GM19351 (cell line): ENCODE measurements around the gene NHLRC4.

ENCODE experiments used
- ATAC-seq: cut with Tn5 transposase; IDR thresholded peaks from one replicate; pipeline ENCODE4 v1.9.1; 2021; ENCODE audit warnings: mild to moderate bottlenecking, moderate library complexity; ENCODE audit not compliant: unreplicated experiment

The NHLRC4 gene

DNA sequence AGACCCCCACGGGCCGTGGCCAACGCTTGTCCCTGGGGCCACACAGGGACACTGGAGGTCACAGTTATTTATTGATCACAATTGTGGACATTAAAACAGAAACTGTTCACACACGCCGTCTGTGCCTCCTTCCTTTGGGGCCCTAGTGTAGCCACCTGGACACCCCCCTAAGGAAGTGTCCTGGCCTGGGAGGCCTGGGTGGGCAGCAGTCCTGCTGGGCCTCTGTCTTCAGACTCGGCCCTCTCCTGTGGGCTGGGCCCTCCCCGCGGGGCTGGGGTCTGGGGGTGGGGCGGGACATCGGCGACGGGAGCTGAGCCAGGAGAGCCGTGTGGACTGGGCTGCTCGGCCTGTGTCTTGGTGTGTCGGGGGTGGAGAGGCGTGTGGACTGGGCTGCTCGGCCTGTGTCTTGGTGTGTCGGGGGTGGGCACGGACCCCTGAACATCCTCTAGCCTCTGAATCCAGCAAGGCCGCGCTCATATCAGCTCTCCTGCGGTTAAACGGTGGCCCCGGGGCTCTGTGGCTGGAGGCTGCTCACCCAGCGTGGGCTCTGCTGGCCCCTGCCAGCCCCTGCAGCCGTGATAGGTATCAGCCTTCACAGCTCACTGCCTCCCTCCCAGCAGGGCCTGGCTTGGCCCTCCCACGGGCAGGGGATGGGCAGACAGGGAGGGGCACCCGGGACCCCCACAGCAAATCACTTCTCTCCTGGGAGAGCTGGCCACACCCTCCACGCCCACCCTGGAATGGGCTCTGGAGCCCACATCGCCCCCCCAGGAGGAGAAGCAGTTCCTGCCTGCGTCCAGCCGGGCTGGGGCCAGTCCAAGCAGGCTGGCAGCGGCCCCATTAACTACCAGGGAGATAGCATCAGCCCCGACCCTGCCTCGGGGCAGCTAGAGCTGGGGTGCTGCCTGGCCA is 1.1 kb upstream of the NHLRC4 start:
- no peak for ATAC-seq

DNA sequence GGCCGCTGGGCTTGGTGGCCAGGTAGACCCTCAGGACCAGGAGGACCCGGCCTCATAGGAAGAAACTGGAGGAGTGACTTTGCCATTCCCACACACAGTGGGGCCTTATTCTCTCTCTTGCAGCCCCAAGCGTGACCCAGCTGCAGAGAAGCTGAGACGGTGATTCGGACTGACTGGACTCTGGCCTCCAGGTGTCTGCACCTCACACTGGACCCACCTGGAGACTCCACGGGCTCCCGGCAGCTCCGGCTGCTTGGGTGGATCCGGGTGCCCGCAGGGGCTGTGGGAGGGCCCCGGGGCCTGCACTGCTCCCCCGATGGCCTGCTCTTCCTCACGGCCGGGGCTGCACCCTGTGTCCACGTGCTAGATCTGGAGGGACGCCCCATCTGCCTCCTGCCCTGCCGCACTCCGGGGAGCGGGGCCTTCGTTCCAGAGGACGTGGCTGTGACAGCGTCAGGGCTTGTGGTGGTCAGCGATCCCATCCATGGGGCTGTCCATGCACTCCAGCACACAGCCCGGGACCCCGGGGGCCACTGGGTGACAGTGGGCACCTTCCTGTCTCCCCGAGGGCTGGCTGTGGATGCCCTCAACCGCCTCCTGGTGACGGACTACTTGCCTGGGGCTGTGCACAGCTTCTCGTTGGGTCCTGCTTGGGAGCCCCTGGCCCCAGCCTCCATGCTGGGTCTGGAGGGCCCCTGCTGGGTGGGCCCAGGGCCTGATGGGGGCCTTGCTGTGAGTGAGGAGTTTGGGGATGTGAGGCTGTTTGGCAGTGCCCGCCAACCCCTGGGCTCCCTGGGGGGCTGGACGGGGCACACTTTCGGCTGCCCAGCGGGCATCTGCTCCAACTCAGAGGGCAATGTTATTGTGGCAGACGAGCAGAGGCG is 810 bp downstream of the NHLRC4 start:
- ATAC-seq, result no peak

DNA sequence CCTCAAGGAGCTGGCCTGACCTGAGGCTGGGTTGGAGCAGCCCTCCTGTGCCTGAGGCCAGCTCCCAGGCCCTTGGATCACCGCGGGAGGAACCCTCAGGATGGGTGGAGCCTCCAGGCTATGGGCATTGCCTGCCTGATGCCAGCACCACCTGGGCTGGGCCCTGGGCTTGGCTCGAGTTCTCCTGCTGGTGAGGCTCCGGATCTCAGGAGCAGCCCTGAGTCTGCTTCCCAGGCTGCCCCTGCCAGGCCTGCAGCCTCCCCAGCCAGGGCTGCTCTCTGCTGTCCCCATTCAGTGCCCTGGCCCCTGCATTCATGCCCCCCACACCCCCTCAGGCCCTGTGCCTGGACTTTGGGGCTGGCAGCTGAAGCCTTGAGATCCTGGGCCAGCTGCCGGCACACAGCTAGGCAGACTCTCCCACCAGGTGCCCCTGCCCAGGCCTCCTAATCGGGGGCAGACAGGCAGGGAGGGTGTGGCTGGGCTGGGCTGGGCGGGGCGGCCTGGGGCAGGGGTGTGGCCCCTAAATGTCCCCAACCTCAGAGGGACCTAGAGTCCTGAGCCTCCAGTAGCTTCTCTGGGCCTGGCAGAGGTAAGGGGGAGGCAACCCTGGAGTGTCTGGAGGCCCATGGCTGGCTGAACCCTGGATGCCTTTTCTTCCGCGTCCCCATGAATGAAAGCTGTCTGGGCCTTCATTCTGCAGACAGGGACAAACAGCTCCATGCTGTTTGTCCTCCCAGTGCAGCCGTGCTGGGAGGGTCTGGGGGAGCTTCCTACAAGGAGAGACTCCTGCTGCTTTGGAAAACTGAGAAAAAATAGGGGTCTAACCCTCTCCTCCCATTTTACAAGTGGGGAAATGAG is 1.8 kb downstream of the NHLRC4 start:
- no peak for ATAC-seq

DNA sequence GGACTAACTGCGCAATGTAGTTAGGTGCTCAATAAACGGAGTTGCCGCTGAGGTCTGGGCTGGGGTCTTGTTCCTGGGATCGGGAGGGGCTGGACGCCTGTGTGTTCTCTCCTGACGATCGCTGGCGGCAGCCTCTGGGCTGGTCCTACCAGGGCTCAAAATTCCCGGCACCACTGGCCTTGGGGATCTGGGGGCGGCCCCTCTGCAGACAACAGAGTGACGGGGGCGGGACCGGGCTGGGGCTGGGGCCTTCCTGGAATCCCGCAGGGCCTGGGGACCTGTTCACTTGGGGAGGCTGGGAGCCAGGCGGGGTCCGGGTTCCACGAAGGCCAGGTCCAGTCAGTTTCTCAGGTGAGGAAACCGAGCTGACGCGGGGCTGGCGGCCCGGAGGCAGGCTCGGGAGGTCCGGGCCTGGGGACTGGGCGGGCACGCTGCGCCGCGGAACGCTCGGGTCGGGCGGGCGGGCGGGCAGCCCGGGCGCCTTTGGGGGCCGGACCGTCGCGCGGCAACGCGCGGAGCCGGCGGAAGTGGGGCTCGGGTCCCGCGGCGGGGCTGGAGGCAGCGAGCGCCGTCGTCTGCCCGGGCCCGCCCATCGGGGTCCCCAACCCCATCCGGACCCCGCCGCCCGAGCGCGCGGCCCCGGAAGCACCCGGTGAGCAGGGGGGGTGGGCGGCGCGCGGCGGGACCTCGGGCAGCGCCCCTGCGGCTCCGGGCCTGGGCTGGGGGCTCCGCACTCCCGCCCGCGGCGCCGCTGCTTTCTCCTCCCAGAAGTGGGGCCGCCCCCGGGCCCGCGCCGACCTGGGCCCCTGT is 2.8 kb downstream of the NHLRC4 start, which contains the start of gene PIGQ:
Gene PIGQ (plus strand): TSS at position 524 of the 810 bp plus-strand sequence. CDS start 4,107 bp downstream, outside the sequence.
- peak; percentile 60 for ATAC-seq

DNA sequence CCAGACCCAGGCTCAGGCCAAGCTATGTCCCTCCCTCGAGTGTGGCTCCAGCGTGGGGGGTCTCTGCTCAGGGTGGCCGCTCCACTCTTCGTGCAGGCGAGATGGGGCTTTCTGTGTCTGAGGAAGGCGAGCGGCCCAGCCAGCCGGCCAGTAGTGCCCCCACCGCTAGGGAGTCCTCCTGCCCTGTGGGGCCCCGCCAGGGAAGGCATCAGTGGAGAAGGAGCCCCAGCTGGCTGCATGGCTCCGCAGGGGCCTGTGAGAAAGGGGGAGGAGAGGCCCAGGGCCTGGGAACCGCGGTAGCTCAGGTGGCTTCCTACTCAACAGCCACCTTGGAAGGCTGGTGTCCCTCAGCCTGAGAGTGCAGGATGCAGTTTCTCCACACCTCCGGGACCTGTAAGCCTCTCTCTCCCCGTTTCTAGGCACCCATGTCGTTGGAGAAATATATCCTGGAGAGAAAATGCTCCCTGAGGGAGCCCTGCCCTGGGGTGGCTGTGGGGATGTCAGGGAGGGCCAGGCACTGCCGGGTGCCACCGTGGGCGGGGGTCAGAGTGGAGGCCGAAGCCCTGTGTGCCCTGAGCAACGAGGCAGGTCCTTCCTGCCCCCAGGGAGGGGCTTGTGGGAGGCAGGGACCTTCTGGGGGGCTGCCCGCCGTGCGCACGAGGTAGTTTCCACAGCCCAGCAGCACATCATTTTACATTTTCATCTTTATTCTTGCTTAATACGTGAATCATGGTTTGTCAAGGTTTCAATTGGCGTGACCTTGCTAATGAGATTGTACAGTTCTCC is 6.3 kb downstream of the NHLRC4 start:
- no peak for ATAC-seq

DNA sequence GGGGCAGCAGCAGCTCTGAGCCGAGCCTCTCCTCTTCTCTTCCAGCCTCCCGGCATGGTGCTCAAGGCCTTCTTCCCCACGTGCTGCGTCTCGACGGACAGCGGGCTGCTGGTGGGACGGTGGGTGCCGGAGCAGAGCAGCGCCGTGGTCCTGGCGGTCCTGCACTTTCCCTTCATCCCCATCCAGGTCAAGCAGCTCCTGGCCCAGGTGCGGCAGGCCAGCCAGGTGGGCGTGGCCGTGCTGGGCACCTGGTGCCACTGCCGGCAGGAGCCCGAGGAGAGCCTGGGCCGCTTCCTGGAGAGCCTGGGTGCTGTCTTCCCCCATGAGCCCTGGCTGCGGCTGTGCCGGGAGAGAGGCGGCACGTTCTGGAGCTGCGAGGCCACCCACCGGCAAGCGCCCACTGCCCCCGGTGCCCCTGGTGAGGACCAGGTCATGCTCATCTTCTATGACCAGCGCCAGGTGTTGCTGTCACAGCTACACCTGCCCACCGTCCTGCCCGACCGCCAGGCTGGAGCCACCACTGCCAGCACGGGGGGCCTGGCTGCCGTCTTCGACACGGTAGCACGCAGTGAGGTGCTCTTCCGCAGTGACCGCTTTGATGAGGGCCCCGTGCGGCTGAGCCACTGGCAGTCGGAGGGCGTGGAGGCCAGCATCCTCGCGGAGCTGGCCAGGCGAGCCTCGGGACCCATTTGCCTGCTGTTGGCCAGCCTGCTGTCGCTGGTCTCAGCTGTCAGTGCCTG is 7.4 kb downstream of the NHLRC4 start:
- no peak for ATAC-seq

DNA sequence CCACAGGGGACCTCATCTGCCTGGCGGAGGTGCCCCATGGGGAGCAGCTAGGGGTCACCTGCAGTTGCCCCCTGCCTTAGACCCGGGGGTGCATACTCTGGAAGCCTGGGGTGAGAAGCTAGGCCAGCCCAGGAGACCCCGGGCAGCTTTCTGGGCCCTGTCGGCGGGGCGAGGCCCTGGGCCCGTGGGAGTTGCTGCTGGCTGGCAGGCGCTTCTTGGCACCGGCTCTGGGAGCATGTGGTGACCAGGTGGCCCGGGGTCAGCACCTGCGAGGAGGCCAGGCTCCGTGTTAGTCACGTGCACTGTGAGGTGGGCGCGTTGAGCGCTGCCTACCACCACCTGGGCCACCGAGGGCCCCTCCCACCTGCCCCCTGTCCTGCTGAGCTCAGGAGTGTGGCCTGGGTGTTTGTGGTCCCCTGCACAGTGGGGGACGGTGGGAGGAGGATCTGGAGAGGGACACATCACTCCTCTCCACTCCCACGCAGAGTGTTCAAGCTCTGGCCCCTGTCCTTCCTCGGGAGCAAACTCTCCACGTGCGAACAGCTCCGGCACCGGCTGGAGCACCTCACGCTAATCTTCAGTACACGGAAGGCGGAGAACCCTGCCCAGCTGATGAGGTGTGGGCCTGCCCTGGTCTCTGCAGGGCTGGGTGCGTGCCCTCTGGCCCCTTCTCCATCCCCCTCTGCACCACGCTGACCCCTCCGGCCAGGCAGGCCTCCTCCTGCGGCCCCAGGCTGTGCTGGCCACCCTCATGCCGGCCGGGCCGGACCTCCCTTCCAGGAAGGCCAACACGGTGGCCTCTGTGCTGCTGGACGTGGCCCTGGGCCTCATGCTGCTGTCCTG is 8.8 kb downstream of the NHLRC4 start:
- no peak for ATAC-seq

DNA sequence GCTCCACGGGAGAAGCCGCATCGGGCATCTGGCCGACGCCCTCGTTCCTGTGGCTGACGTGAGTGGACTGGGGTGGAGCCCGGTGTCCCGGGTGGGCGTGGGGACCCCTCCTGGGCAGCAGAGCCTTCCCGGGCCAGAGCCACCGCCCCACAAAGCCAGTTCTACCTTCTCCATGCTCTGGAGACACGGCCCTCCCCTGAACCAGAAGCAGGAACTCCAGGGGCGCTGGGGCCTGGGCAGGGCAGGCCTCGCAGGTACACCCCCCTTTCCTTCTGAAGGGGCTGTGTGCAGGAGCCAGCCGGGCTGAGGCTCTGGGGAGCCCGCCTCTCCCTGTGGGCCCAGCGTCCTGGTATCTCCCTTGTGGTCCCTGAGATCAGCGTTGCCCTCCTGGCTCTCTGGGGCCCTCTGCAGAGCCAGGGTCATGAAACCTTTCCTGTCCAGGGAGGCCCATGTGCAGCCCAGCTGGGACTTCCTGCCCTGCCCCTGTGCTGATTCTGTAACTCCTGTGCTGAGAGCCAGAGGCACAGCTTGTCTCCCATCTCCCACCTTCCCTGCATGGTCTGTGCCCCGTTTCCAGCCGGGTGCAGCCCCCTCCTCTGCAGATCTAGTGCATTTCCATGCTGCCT is 9.5 kb downstream of the NHLRC4 start:
- ATAC-seq, result no peak

DNA sequence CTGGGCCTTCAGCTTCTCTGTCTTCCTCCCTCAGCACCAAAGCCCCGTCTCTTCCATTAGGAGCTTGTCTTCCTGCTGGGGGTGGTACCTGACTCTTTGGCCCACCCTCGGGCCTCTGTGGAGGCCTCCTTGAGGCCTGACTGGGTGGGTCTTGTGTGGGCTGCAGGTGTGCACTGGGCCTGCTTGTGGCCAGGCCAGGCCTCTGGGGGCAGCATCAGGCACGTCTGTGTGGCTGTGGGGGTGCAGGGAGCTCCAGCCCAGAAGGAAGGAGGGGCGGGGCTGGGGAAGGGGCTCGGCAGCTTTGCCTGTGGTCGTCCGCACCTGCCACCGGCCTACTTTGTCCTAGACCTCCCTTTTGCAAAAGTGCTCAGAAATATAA is 10.0 kb downstream of the NHLRC4 start:
- ATAC-seq, result no peak

DNA sequence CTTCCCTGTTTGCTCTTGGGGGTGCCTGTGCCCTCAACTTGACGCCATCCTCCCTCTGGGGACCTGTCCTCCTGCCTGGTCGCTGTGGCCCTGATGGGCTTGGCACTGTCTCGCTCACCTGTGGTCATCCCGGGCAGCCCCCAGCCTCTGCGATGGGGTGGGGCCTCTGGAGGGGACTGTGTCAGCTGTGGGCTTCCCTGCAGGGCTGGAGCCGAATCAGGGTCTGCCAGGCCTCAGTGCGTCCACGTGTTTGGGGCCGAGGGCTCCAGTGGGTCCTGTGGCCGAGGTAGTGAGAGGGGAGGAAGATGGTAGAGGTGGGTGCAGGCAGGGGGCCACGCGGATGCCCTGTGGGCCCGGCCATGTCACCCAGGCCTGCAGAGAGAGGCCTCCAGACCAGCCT is 11.0 kb downstream of the NHLRC4 start:
- no peak for ATAC-seq

DNA sequence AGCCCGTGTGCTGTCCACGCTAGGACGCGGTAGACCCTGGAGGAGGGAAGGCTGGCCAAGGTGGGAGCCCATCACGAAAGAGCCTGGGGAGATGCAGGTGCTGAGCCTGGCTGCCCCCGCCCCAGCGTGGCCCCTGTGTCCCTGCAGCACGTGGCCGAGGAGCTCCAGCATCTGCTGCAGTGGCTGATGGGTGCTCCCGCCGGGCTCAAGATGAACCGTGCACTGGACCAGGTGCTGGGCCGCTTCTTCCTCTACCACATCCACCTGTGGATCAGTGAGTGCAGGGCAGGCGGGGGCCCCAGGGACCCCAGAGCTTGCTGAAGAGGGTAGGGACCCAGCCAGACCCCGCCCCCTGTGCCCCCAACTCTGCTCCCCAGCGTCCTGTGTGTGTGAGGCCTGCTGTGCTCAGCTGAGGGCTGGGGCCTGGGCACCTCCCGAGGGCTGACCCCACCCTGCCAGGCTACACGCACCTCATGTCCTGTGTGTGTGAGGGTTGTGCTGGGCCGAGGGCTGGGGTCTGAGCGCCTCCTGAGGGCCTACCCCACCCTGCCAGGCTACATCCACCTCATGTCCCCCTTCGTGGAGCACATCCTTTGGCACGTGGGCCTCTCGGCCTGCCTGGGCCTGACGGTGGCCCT is 11.5 kb downstream of the NHLRC4 start:
- ATAC-seq, result no peak

DNA sequence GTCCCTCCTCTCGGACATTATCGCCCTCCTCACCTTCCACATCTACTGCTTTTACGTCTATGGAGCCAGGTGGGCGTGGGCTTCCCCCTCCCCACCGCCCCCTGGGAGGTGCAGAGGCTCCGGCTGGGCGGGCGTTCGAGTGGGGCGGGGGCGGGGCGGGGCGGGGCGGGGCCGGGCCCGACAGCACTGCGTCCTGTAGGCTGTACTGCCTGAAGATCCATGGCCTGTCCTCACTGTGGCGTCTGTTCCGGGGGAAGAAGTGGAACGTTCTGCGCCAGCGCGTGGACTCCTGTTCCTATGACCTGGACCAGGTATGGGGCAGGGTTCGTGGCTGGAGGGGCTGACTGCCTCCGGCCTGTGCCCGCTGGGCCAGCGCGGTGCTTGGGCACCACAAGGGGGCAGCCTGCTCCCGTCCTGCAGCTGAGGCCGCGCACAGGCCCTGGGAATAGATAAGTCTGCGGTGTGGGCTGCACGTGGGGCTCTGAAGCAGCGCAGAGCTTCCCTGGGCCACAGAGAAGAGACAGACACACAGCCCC is 12.1 kb downstream of the NHLRC4 start:
- ATAC-seq, result no peak

DNA sequence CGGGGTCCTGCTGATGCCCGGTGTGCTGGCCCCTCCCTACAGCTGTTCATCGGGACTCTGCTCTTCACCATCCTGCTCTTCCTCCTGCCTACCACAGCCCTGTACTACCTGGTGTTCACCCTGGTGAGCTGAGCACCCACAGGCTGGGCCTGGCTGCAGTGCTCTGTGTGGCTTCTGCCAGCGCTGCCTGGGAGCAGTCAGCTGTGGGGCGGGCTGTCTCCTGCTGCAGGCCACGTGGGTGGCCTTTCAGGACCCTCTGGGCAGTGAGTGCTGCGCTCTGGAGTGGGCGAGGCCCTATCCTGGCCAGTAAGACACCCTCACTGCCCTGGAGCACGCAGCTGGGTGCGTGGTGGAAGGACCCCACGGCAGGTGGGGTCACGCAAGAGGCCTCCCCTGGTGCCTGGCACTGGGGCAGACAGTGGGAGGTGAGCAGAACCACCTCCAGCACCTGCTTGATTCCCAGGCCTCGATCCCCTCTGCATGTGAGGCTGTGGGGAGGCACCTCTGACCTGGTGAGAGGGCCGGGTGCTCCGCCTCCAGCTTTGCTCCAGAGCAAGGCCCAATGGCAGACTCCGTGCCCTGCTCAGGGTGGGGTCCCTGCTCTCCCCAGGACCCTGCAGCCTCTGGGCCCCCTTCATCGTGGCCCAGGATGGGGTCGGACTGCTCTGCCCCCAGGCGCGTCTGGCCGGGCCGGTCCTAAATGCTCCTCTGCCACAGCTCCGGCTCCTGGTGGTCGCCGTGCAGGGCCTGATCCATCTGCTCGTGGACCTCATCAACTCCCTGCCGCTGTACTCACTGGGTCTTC is 13.5 kb downstream of the NHLRC4 start:
- no peak for ATAC-seq

DNA sequence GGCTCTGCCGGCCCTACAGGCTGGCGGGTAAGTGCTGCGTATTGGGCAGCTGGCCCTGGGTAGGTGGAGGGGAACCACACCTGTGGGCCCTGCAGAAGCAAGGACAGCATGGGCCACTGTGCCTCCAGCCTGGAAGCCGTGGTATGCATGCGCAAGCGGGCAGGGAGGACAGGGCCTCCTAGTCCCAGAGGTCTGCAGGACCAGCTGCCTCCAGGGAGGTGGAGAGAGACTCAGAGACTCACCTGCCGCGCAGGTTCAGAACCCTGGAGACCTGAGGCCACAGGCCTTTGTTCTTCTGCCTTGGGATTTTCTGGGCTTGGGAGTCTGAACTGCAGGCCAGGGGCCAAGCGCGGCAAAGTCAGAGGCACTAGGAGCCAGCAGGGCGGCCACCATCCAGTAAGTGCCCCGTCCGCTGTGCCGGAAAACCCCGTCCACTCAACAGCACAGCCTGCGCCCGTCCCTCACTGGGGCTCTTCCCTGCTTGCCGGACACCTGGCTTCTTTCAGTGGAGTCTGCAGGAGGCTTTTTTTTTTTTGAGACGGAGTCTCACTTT is 14.2 kb downstream of the NHLRC4 start:
- no peak for ATAC-seq

DNA sequence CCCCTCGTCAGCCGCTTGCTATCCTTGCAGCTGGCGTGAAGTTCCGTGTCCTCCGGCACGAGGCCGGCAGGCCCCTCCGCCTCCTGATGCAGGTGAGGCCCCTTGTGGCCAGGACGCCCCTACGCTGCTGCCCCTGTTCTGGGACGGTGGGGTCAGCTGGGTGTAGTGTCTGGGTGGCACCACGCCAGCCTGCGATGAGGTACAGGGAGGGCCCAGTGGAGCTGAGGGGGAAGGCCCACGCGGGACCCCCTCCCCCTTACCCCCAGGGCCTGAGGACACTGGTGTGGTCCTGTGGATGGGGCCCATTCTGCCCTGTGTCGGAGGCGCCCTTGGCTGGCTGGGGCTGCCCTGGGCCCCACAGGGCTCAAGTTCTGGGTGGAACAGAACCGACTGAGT is 15.4 kb downstream of the NHLRC4 start:
- ATAC-seq, result no peak
